Measurements from ENCODE around the gene GSN. TPM values are rescaled to one million over a fixed set of nuclear protein-coding genes. Genes with fewer than 3 reads are reported as not detected.

The GSN gene
- total and polyA plus RNA-seq, 2 of the 13 experiments (the other 11 are each of a cell fraction or from before 2014, with no cell fraction given), result 294 to 307 TPM

DNA sequence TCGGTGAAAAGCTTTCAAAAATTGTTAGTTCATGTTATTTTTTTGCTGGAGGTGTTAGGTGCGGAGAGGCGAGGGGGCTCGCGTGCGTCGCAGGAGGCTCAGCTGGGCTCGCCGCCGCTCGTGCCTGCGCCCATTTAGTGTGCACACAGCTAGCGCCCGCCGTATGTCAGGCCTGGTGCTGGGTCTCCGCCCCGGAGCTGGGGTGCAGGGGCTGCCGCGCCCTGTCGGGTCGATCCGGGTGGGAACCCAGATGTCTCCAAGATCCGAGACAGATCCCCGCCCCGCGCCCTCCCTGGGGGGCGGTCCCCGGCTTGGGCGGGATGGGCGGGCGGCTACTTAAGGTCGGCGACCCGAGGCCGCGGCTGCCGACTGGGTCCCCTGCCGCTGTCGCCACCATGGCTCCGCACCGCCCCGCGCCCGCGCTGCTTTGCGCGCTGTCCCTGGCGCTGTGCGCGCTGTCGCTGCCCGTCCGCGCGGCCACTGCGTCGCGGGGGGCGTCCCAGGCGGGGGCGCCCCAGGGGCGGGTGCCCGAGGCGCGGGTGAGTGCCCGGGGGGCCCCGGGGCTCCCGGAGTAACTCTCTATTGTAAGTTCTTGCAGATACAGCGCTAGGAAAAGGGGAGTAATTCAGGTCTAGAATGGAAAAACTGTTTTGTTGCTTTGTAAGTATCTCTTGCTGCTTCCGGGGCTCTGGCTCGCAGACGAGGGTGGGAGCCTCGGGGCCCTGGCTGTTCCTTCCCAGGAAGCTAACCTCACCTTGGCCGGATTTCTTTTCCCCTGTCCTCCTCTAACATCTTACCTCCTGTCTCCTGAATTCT is 31.7 kb downstream of the GSN start (continued):
- peak; percentile 38; the same call in 1 of the 2 replicates for TF ChIP-seq HDAC2 (CRISPR knock-in tag; IDR thresholded peaks at IDR 0.05)
- TF ChIP-seq TFDP1 (CRISPR knock-in tag; IDR thresholded peaks at IDR 0.05; ENCODE audit: borderline replicate concordance), result peak; percentile 51; the same call in 1 of the 2 replicates
- no peak for TF ChIP-seq TRAFD1 (CRISPR knock-in tag; IDR thresholded peaks at IDR 0.05; ENCODE audit: borderline replicate concordance)
- TF ChIP-seq MTF1 (CRISPR knock-in tag; IDR thresholded peaks at IDR 0.05), result peak; percentile 90
- no peak for TF ChIP-seq TOE1 (CRISPR knock-in tag; IDR thresholded peaks at IDR 0.05)
- TF ChIP-seq ZNF747 (CRISPR knock-in tag; IDR thresholded peaks at IDR 0.05; ENCODE audit: borderline replicate concordance), result 0 out of 2 replicates have a peak, but pooled peaks have one; percentile 28
- no peak; the same call in 1 of the 2 replicates for TF ChIP-seq SPEN (CRISPR knock-in tag; IDR thresholded peaks at IDR 0.05; ENCODE audit: low read depth)
- TF ChIP-seq MIER3 (CRISPR knock-in tag; IDR thresholded peaks at IDR 0.05; ENCODE audit: borderline replicate concordance), result no peak
- no peak for TF ChIP-seq HNF1B (CRISPR knock-in tag; IDR thresholded peaks at IDR 0.05)
- TF ChIP-seq ZFX (CRISPR knock-in tag; IDR thresholded peaks at IDR 0.05; ENCODE audit: low read depth), result peak; percentile 63
- TF ChIP-seq ATF2 (CRISPR knock-in tag; IDR thresholded peaks at IDR 0.05), result peak; percentile 28; the same call in 1 of the 2 replicates
- TF ChIP-seq HHEX (CRISPR knock-in tag; IDR thresholded peaks at IDR 0.05), result no peak
- TF ChIP-seq ATF3 (CRISPR knock-in tag; IDR thresholded peaks at IDR 0.05), result no peak
- TF ChIP-seq CBX1 (IDR thresholded peaks at IDR 0.05; ENCODE audit: low read depth), result no peak
- no peak for TF ChIP-seq NR2C2 (CRISPR knock-in tag; IDR thresholded peaks at IDR 0.05; ENCODE audit: borderline replicate concordance)

Data from HepG2 (cell line).